Heart left ventricle (tissue), 16 donors: ENCODE results near the gene BTBD1. TPM values are rescaled to one million over a fixed set of nuclear protein-coding genes. Genes with fewer than 3 reads are reported as not detected.
"Not testable (repeated sequence)": the region's sequence is repeated elsewhere in the genome, so short reads cannot be mapped to it uniquely, and the experiment has no call there.

Source experiments
- ATAC-seq, 4 donors: fragments of 200-7000 bp; cut with Tn5 transposase; one replicate each; pipeline ENCODE4 v1.9.1; 2020 to 2022; ENCODE audit warnings: moderate library complexity in 4 of 4, mild to moderate bottlenecking in 3 of 4, moderate number of reproducible peaks in 1 of 4
- DNase-seq, 5 donors: peaks; one replicate each; pipeline ENCODE4 v3.0.0-alpha.2; 2020
- H3K27ac ChIP-seq, 12 donors: fragments of 200-600 bp; sonication (generic) in 4 of 12; one replicate each; pipeline versions ENCODE4 v1.5.0 to v1.8.0; 2016 to 2022; ENCODE audit warnings: mild to moderate bottlenecking in 2 of 12
- H3K27me3 ChIP-seq, 9 donors: fragments of 200-600 bp; sonication (generic) in 2 of 9; one replicate each; pipeline versions ENCODE4 v1.5.1 to v1.8.0; 2016 to 2022; ENCODE audit warnings: mild to moderate bottlenecking in 3 of 9
- H3K36me3 ChIP-seq, 9 donors: fragments of 200-600 bp; sonication (generic) in 2 of 9; one replicate each; pipeline versions ENCODE4 v1.5.0 to v1.8.0; 2018 to 2022; ENCODE audit warnings: mild to moderate bottlenecking in 2 of 9
- H3K4me1 ChIP-seq, 12 donors: fragments of 200-600 bp; sonication (generic) in 4 of 12; one replicate each; pipeline versions ENCODE4 v1.5.0 to v1.8.0; 2016 to 2022; ENCODE audit warnings: mild to moderate bottlenecking in 3 of 12
- H3K4me3 ChIP-seq, 12 donors: fragments of 200-600 bp; sonication (generic) in 4 of 12; one replicate each; pipeline versions ENCODE4 v1.5.0 to v1.8.0; 2017 to 2022; ENCODE audit warnings: mild to moderate bottlenecking in 9 of 12, moderate library complexity in 4 of 12
- H3K9me3 ChIP-seq, 12 donors: fragments of 200-600 bp; sonication (generic) in 4 of 12; one replicate each; pipeline versions ENCODE4 v1.5.0 to v1.8.0; 2016 to 2022; ENCODE audit warnings: mild to moderate bottlenecking in 1 of 12
- CTCF ChIP-seq, 12 donors: fragments of 200-600 bp; sonication (generic) in 4 of 12; IDR thresholded peaks; one replicate each; pipeline versions ENCODE4 v1.5.0 to v1.8.0; 2018 to 2022; ENCODE audit warnings: antibody characterized with exemption in 12 of 12, mild to moderate bottlenecking in 5 of 12
- POLR2A ChIP-seq, 2 donors: fragments of 450-650 bp; IDR thresholded peaks; one replicate each; pipeline ENCODE4 v1.6.1; 2017; ENCODE audit warnings: antibody characterized with exemption in 2 of 2, mild to moderate bottlenecking in 2 of 2, moderate library complexity in 2 of 2
- WGBS, 4 donors: extraction: QIAGEN DNeasy Blood & Tissue Kit in 2 of 4; methylation state at CpG; one replicate each; pipeline versions ENCODE4 v1.1.5 to v1.1.7; 2013 to 2018; 5-methylcytosine and 5-hydroxymethylcytosine counted together
- intact Hi-C, 10 donors: fragments of 100-400 bp; cut with DNase I; formaldehyde crosslinking; loops; one replicate each; pipeline versions ENCODE4 v1.11.1 to v1.14.2; 2022
- polyA plus RNA-seq, 2 donors: library from polyadenylated mRNA; stranded (reverse); fragments of 200-250 nt; gene quantifications; one replicate each; pipeline ENCODE4 v1.2.3, GENCODE V29; 2013
- total RNA-seq, 9 donors: library from RNA; depleted of rRNA in 2 of 9; stranded (reverse); fragments of >200 nt in 2 of 9; fragmentation: NEBNext Ultra II Directional in 3 of 9; extraction: Animal tissue kit (Norgen Biotek cat#: 25700) in 3 of 9; gene quantifications; one replicate each; pipeline versions ENCODE4 v1.1.0 to v1.2.4, GENCODE V29; 2016 to 2023
- donor health status: ischemic (EF 13 %, LVEDD 7.1; RV severe dilation, severe dysfunction).
- donor health status: healthy with polysubstance abuse.
- donor health status: DM: no; HTN: yes; CAD: no.
- donor health status: DM: no; HTN: no; CAD: no.
- donor health status: ischemic (EF 25% LVEDD 6.9; RV normal size, moderate dysfunction).
- donor health status: ischemic (EF 25% LVEDD 5.7; RV mildly dilated, moderate dysfunction).
- donor health status: healthy.
- donor health status: DM: yes; HTN: yes; CAD: no.
- donor health status: ischemic (EF 35%, LVEDD 5.7; RV mildly dilated, moderate dysfunction).
- donor health status: nonischemic (EF 11% LVEDD 7.7; RV severe dilation, severe dysfunction).
- donor health status: DM: yes; HTN: yes; CAD: no.
- donor health status: PGD.
- donor health status: ischemic (EF 29% LVEDD 5.4; RV normal size, mild dysfunction).
- donor health status: nonischemic (EF 23%, LVEDD 6.1; RV moderate dilation, normal function).

The BTBD1 gene
- total and polyA plus RNA-seq, 11 donors: 15.2 to 192 (median 136) TPM

- H3K4me3 ChIP-seq: no peak overlapping the region
- DNase-seq (no peak), ATAC-seq (no peak)
- intact Hi-C loops: no loop called here
- TF ChIP-seq CTCF (IDR thresholded peaks at IDR 0.05) (no peak), POLR2A (IDR thresholded peaks at IDR 0.05) (no peak)
- no peaks in the 10 kb centered on the region for H3K36me3 ChIP-seq
- H3K4me1 ChIP-seq: peaks cover 0 to 3% (median 0%) of the 10 kb centered on the region in 12 donors
- H3K9me3 ChIP-seq: no peaks in the 10 kb centered on the region
- H3K27ac ChIP-seq: no peak overlapping the region
- 66 to 76% (median 71%) methylated on average over 5 of the region's 5 CpGs for WGBS, 4 donors
- peaks cover 0 to 6% (median 0%) of the 10 kb centered on the region in 9 donors for H3K27me3 ChIP-seq
These were observed 15.8 kb upstream of the BTBD1 start for GRCh38 chr15:83082730-83083386.

GRCh38 chr15:83081256-83082014 lies 14.4 kb upstream of the BTBD1 start:
- Histone ChIP-seq H3K27me3 (peaks cover 0 to 6% (median 0%) of the 10 kb centered on the region in 9 donors), H3K4me3 (no peak overlapping the region), H3K4me1 (peaks cover 0 to 9% (median 4%) of the 10 kb centered on the region in 12 donors), H3K27ac (no peak overlapping the region), H3K36me3 (no peaks in the 10 kb centered on the region), H3K9me3 (no peaks in the 10 kb centered on the region)
- TF ChIP-seq POLR2A (IDR thresholded peaks at IDR 0.05) (no peak), CTCF (IDR thresholded peaks at IDR 0.05) (no peak)
- intact Hi-C loops: no loop called here
- WGBS, 4 donors: 73 to 81% (median 76%) methylated on average over 5 of the region's 5 CpGs
- DNase-seq: no peak
- ATAC-seq: no peak

- Histone ChIP-seq H3K27me3 (peaks cover 0 to 6% (median 0%) of the 10 kb centered on the region in 9 donors), H3K4me1 (peaks cover 0 to 9% (median 4%) of the 10 kb centered on the region in 12 donors), H3K4me3 (no peak overlapping the region), H3K36me3 (no peaks in the 10 kb centered on the region), H3K9me3 (peaks cover 0 to 2% (median under 1%) of the 10 kb centered on the region in 12 donors), H3K27ac (no peak overlapping the region)
- intact Hi-C loops: no loop called here
- no peak for DNase-seq
- TF ChIP-seq CTCF (IDR thresholded peaks at IDR 0.05) (no peak), POLR2A (IDR thresholded peaks at IDR 0.05) (no peak)
- 77 to 83% (median 82%) methylated on average over 7 of the region's 7 CpGs for WGBS, 4 donors
- no peak for ATAC-seq
These were observed 11.7 kb upstream of the BTBD1 start for GRCh38 chr15:83078712-83079111.

DNA sequence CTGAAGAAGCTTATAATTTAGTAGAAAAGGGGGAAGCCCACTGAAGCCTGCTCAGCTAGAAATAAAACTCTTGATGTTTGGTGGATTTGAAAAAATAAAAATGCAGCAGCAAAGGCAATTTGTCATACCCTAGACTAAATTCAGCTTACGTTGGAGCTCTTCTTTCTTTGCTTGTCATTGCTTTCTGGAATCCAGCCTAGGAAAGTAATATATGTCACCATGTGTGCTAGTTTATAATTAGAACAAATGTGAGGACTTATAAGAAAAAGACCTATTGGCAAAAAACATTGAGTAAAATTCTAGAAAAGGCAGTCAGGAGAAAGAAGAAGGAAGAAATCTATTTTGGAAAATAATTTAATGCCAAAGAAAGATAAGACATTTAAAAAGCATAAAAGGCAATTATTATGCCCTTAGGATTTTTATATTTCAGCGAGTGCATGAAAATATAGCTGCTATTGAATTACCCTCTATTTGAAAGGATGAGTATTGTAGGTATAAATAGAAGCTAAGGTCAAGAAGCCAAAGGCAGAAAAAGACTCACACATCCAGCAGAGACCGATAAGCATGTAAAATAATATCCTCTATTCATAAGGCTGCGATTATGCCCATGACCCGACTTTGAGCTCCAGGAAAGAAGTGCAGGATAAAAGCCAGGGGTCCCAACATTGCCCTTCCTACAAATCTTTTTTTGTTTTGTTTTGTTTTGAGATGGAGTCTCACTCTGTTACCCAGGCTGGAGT lies 10.6 kb upstream of the BTBD1 start:
- WGBS, 4 donors: 7 to 27% (median 16%) methylated on average over 5 of the region's 5 CpGs
- TF ChIP-seq POLR2A (IDR thresholded peaks at IDR 0.05) (no peak), CTCF (IDR thresholded peaks at IDR 0.05) (no peak)
- H3K4me1 ChIP-seq: peaks cover 0 to 9% (median 4%) of the 10 kb centered on the region in 12 donors
- intact Hi-C loops: no loop called here
- H3K36me3 ChIP-seq: no peaks in the 10 kb centered on the region
- peak overlapping the region in 1 of 12 donors; percentile 20 for H3K27ac ChIP-seq
- peaks cover 0 to 11% (median 7%) of the 10 kb centered on the region in 12 donors for H3K9me3 ChIP-seq
- DNase-seq (no peak), ATAC-seq (peak in 3 of 4 donors; percentile 59 to 70 (median 67))
- H3K4me3 ChIP-seq: no peak overlapping the region
- peaks cover 0 to 6% (median 0%) of the 10 kb centered on the region in 9 donors for H3K27me3 ChIP-seq

DNA sequence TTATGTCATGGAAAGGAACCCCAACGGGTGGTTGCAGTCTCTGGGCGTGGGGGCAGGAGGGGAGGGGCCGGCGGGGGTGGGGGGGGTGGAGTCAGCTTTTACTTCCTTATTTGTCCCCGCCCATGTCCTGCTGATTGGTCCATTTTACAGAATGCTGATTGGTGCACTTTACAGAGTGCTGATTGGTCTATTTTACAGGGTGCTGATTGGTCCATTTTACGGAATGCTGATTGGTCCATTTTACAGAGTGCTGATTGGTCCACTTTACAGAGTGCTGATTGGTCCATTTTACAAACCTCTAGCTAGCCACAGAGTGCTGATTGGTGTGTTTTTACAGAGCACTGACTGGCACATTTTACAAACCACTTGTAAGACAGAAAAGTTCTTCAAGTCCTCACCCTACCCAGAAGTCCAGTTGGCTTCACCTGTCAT lies 2.2 kb upstream of the BTBD1 start:
- 61 to 69% (median 64%) methylated on average over 3 to 6 of the region's 6 CpGs for WGBS, 4 donors
- DNase-seq, H3K27ac ChIP-seq, H3K36me3 ChIP-seq, H3K27me3 ChIP-seq, ATAC-seq, H3K4me3 ChIP-seq: not testable (repeated sequence)
- intact Hi-C loops: loop anchor here in 9 of 10 donors (5.0 to 10.0 kb wide), 5 partner anchors 38 to 138 kb away; partner anchors contain the start of genes C15orf40 (in 6 of the 9), HDGFL3 (in 4 of the 9) and TM6SF1 (in 2 of the 9)
- Histone ChIP-seq H3K9me3 (peaks cover 0 to 18% (median 7%) of the 10 kb centered on the region in 12 donors), H3K4me1 (peaks cover 0 to 25% (median 18%) of the 10 kb centered on the region in 12 donors)
